ENCODE measurements around the gene GIPC1. TPM values are rescaled to one million over a fixed set of nuclear protein-coding genes. Genes with fewer than 3 reads are reported as not detected.

GIPC1 gene
- total and polyA plus RNA-seq, 9 of the 15 experiments (the other 6 are each of a cell fraction or from before 2014, with no cell fraction given), result 0.49 to 54.7 (median 24.8) TPM

GRCh38 chr19:14475251-14476073 is 20.5 kb downstream of the GIPC1 start, which contains the start of gene PTGER1 (continued):
- TF ChIP-seq L3MBTL2 (IDR thresholded peaks at IDR 0.05) (0 out of 2 replicates have a peak, but pooled peaks have one; percentile 23), SPI1 (IDR thresholded peaks at IDR 0.05; ENCODE audit: borderline replicate concordance, low read depth, low read length) (peak; percentile 40; the same call in 1 of the 2 replicates), ZFP91 (CRISPR knock-in tag; IDR thresholded peaks at IDR 0.05) (peak; percentile 68; the same call in 1 of the 2 replicates), CTCFL (IDR thresholded peaks at IDR 0.05; ENCODE audit: borderline replicate concordance, insufficient read depth, low read depth, low read length, poor library complexity, severe bottlenecking) (peak; percentile 92), TFAP4 (CRISPR knock-in tag; IDR thresholded peaks at IDR 0.05; ENCODE audit: borderline replicate concordance) (peak; percentile 47; the same call in 1 of the 2 replicates), MNT (conservative IDR thresholded peaks at IDR 0.05) (0 out of 4 replicates have a peak, but pooled peaks of 1 of the 2 experiments have one; percentile 29), USF1 (CRISPR knock-in tag; IDR thresholded peaks at IDR 0.05) (0 out of 2 replicates have a peak, but pooled peaks have one; percentile 4), RBM22 (IDR thresholded peaks at IDR 0.05; ENCODE audit: low read depth, low read length, poor library complexity, severe bottlenecking) (no peak), STAT5A (IDR thresholded peaks at IDR 0.05; ENCODE audit: borderline replicate concordance, low read length) (no peak), RAD21 (CRISPR knock-in tag; conservative IDR thresholded peaks at IDR 0.05 in 1 of 2, IDR thresholded peaks at IDR 0.05 in 1 of 2) (peak; percentile 37 to 51; a peak in 3 of 4 replicates), ZBTB9 (CRISPR knock-in tag; IDR thresholded peaks at IDR 0.05) (0 out of 2 replicates have a peak, but pooled peaks have one; percentile 35), MAX (CRISPR knock-in tag; IDR thresholded peaks at IDR 0.05) (peak; percentile 29; the same call in 1 of the 2 replicates), CBFA2T2 (conservative IDR thresholded peaks at IDR 0.05) (no peak)

Data from K562 (cell line).